K562 (cell line): ENCODE data around the gene TTC27. TPM values are rescaled to one million over a fixed set of nuclear protein-coding genes. Genes with fewer than 3 reads are reported as not detected.

Source experiments
- ATAC-seq: fragments of 200-7000 bp; cut with Tn5 transposase; 3 replicates; pipeline ENCODE4 v1.9.1; 2020; ENCODE audit warnings: moderate library complexity
- BruUV-seq: library from RNA; stranded (reverse); fragments of 400-500 nt; replicated peaks from 2 replicates; lab custom pipeline; 2021; lab: Mats Ljungman, UMichigan
- CTCF ChIA-PET: fragments of 300-600 bp; formaldehyde crosslinking; extraction: SDS; loops from one replicate; lab custom pipeline; 2021; ENCODE audit warnings: low intra/inter-chr PET ratio; lab: Yijun Ruan, JAX
- POLR2A ChIA-PET: fragments of 300-600, 350-650 bp; sonication (Branson Sonifier 250); formaldehyde crosslinking; extraction: SDS; loops from one replicate; lab custom pipeline; 2021; ENCODE audit warnings: antibody characterized with exemption, inconsistent platforms; lab: Yijun Ruan, JAX
- DNase-seq, 4 experiments: peaks; one replicate each; pipeline versions ENCODE4 v3.0.0 to v3.0.0-alpha.2; 2011 to 2018; ENCODE audit warnings: low spot score in 3 of 4, mixed read lengths in 3 of 4; ENCODE audit errors: extremely low read depth in 1 of 4
- FAIRE-seq: peaks from 2 replicates; lab custom pipeline; 2011; peaks lifted over from hg19 to GRCh38; lab: Jason Lieb, UNC
- H2AFZ ChIP-seq: 2 replicates; pipeline ENCODE4 v1.6.0; 2011; ENCODE audit warnings: low read depth, low read length, control low read depth, inconsistent platforms
- H3K27ac ChIP-seq: fragments of 200-600 bp; 3 replicates; pipeline ENCODE4 v1.8.0; 2011; ENCODE audit warnings: low read depth, mild to moderate bottlenecking, control low read depth, inconsistent platforms, low read length, moderate library complexity, mixed read lengths; ENCODE audit errors: extremely low read depth
- H3K27me3 ChIP-seq, 2 experiments: fragments of 300-600 bp in 1 of 2; 2 replicates in 1 of 2; 3 replicates in 1 of 2; pipeline versions ENCODE4 v1.6.0 to v1.8.0; 2011; ENCODE audit warnings: inconsistent platforms in 2 of 2, low read length in 2 of 2, mild to moderate bottlenecking in 1 of 2, mixed read lengths in 1 of 2, moderate library complexity in 1 of 2; ENCODE audit not compliant: control insufficient read depth in 2 of 2, insufficient read depth in 2 of 2
- H3K36me3 ChIP-seq: fragments of 300-600 bp; 3 replicates; pipeline ENCODE4 v1.8.0; 2011; ENCODE audit warnings: mild to moderate bottlenecking, low read length, inconsistent platforms; ENCODE audit not compliant: control insufficient read depth, insufficient read depth
- H3K4me1 ChIP-seq, 2 experiments: fragments of 200-600 bp in 1 of 2; replicated peaks in 1 of 2; 2 replicates in 1 of 2; 3 replicates in 1 of 2; pipeline versions ENCODE4 v1.5.1 to v1.8.0; 2011; ENCODE audit warnings: inconsistent platforms in 2 of 2, low read length in 2 of 2, mild to moderate bottlenecking in 1 of 2, mixed read lengths in 1 of 2, moderate library complexity in 1 of 2; ENCODE audit not compliant: control insufficient read depth in 2 of 2, insufficient read depth in 2 of 2
- H3K4me2 ChIP-seq: 2 replicates; pipeline ENCODE4 v1.6.1; 2011; ENCODE audit warnings: low read length, control low read depth, inconsistent platforms, mixed read lengths; ENCODE audit not compliant: insufficient read depth
- H3K4me3 ChIP-seq: fragments of 200-600 bp; sonication (generic), shearing (Covaris generic); 2 replicates; pipeline ENCODE4 v1.5.1; 2016; ENCODE audit warnings: control low read depth, inconsistent platforms
- H3K79me2 ChIP-seq: fragments of 200-600 bp; 3 replicates; pipeline ENCODE4 v1.8.0; 2011; ENCODE audit warnings: low read length, inconsistent platforms; ENCODE audit not compliant: control insufficient read depth, insufficient read depth
- H3K9ac ChIP-seq, 2 experiments: 2 replicates each; pipeline versions ENCODE4 v1.6.0 to v1.6.1; 2011; ENCODE audit warnings: low read depth in 2 of 2, low read length in 2 of 2, control low read depth in 1 of 2, inconsistent platforms in 1 of 2, mild to moderate bottlenecking in 1 of 2, mixed read lengths in 1 of 2; ENCODE audit not compliant: insufficient read depth in 1 of 2
- H3K9me1 ChIP-seq: one replicate; pipeline ENCODE4 v1.6.0; 2011; ENCODE audit warnings: inconsistent platforms, mild to moderate bottlenecking, low read length, moderate library complexity; ENCODE audit not compliant: control insufficient read depth, insufficient read depth
- H3K9me3 ChIP-seq: replicated peaks from 2 replicates; pipeline ENCODE4 v1.5.1; 2011; ENCODE audit warnings: low read depth, low read length, inconsistent platforms; ENCODE audit not compliant: control insufficient read depth, insufficient read depth
- H4K20me1 ChIP-seq: replicated peaks from 2 replicates; pipeline ENCODE4 v1.6.1; 2011; ENCODE audit warnings: low read length, inconsistent platforms, mixed read lengths; ENCODE audit not compliant: control insufficient read depth, insufficient read depth
- BRCA1 ChIP-seq, 2 experiments: fragments of 450-650 bp in 1 of 2; sonication (generic) in 1 of 2; formaldehyde crosslinking in 1 of 2; IDR thresholded peaks; 2 replicates each; pipeline versions ENCODE4 v1.5.0 to v1.6.1; 2017 to 2020; ENCODE audit warnings: mild to moderate bottlenecking in 1 of 2, missing genetic modification reagents in 1 of 2
- JUNB ChIP-seq: fragments of 450-650 bp; formaldehyde crosslinking; conservative IDR thresholded peaks from 2 replicates; pipeline ENCODE4 v1.4.0; 2020; ENCODE audit warnings: mild to moderate bottlenecking
- MCM3 ChIP-seq: fragments of 450-650 bp; IDR thresholded peaks from 2 replicates; pipeline ENCODE4 v1.6.1; 2016
- POLR3A ChIP-seq: IDR thresholded peaks from 2 replicates; pipeline ENCODE4 v1.6.1; 2011; ENCODE audit warnings: borderline replicate concordance, mild to moderate bottlenecking, moderate library complexity; ENCODE audit not compliant: insufficient read length, insufficient read depth; ENCODE audit errors: extremely low read depth
- SAP30 ChIP-seq: fragments of 200-600 bp; sonication (generic); IDR thresholded peaks from 2 replicates; pipeline ENCODE4 v1.6.1; 2012; ENCODE audit warnings: borderline replicate concordance, low read depth, mild to moderate bottlenecking, moderate library complexity, low read length, control low read depth, inconsistent platforms; ENCODE audit not compliant: insufficient read depth, poor library complexity, severe bottlenecking
- WGBS: fragments of 100-300 bp; shearing (Covaris generic); methylation state at CpG from one replicate; pipeline ENCODE4 v1.1.6; 2016; ENCODE audit warnings: low coverage, mixed read lengths; ENCODE audit not compliant: insufficient coverage; ENCODE audit errors: missing lambda C conversion rate; 5-methylcytosine and 5-hydroxymethylcytosine counted together
- in situ Hi-C: fragments of 300-500 bp; cut with MboI; formaldehyde crosslinking; loops from 4 replicates; pipeline ENCODE4 v1.15.0; 2018; ENCODE audit warnings: inconsistent platforms, mixed read lengths
- intact Hi-C: fragments of 100-400 bp; cut with micrococcal nuclease; formaldehyde crosslinking; loops from 2 replicates; pipeline ENCODE4 v1.14.2; 2022
- polyA plus RNA-seq, 8 experiments: library from polyadenylated mRNA; depleted of rRNA in 4 of 8; stranded (reverse) in 5 of 8; unstranded in 3 of 8; fragments of >200 nt; fragmentation: Nextera tagmentation in 2 of 8; fragmentation: Illumina TruSeq in 1 of 8; extraction: Ambion mirVana in 2 of 8; extraction: Trizol in 1 of 8; gene quantifications; 2 replicates each; pipeline versions ENCODE4 v1.2.1 to v1.2.3, GENCODE V29; 2011 to 2014; ENCODE audit warnings: inconsistent platforms in 1 of 8, missing spikeins in 1 of 8
- total RNA-seq, 7 experiments: library from RNA; depleted of rRNA in 6 of 7; stranded (reverse); fragments of >200 nt in 6 of 7; fragmentation: Illumina TruSeq in 2 of 7; extraction: Trizol in 2 of 7; gene quantifications; 2 replicates each; pipeline versions ENCODE4 v1.2.1 to v1.2.3, GENCODE V29; 2011 to 2021; ENCODE audit warnings: low replicate concordance in 1 of 7

Gene TTC27
- total and polyA plus RNA-seq, 9 of the 15 experiments (the other 6 are each of a cell fraction or from before 2014, with no cell fraction given), result 44.3 to 93.4 (median 57.3) TPM

- no peak for TF ChIP-seq JUNB
- no peak for TF ChIP-seq SAP30
- no peak for TF ChIP-seq MCM3
- no peak for TF ChIP-seq POLR3A
- TF ChIP-seq, all 486 proteins: peak for 0
Observed at GRCh38 chr2:32841931-32842898, 214.4 kb downstream of the TTC27 start (continued).

- WGBS, result 8% methylated on average over 1 of the region's 1 CpG
- H2AFZ ChIP-seq, result no peak overlapping the region
- H3K9me1 ChIP-seq, result no peaks in the 10 kb centered on the region
- no peaks in the 10 kb centered on the region for H3K36me3 ChIP-seq
- in situ Hi-C loops, result no loop called here
- H3K27ac ChIP-seq, result no peak overlapping the region
- intact Hi-C loops, result no loop called here
- ATAC-seq, result no peak
- H3K4me2 ChIP-seq, result no peak overlapping the region
- FAIRE-seq, result no peak
- no peaks in the 10 kb centered on the region; the same call in none of the 2 replicates for H3K9me3 ChIP-seq
- DNase-seq, result no peak
- CTCF ChIA-PET, result no interaction called here
- no peaks in the 10 kb centered on the region for H4K20me1 ChIP-seq
- no TSS peak for BruUV-seq
- TF ChIP-seq BRCA1 (IDR thresholded peaks at IDR 0.05), result no peak
- TF ChIP-seq BRCA1 (CRISPR knock-in tag; IDR thresholded peaks at IDR 0.05), result no peak
- no peak overlapping the region for H3K4me3 ChIP-seq
- POLR2A ChIA-PET, result interaction anchor here (0.7 to 1.6 kb wide), 5 partner anchors 16 to 466 kb away, joined by 3 to 4 read pairs (median 3); no protein-coding TSS in a partner anchor
- no peaks in the 10 kb centered on the region; a peak in 1 of 5 replicates for H3K27me3 ChIP-seq
- no peaks in the 10 kb centered on the region for H3K4me1 ChIP-seq
- no peaks in the 10 kb centered on the region for H3K79me2 ChIP-seq
- H3K9ac ChIP-seq, result no peak overlapping the region
Observed at GRCh38 chr2:32843699-32844098, 215.8 kb downstream of the TTC27 start.
